ENCODE results near the gene SLC43A3.

Gene SLC43A3

DNA sequence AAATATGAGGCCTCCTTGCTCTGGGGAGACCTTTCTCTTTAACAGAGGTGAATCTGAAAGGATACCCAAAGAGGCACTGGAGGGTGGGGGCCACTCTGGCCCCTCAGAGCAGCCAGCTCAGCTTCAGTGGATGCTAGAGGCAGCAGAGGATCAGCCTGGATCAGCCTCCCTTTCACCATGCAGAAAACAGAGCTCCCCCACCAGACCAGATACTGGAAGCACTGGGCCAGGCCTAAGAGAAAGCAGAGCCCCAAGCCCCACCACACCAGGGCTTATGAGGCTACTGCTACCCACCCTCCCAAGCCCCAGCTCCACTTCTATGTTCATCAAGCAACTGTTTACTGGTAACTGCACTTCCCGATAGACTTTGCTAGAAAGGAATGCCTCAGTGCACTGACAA is 4.0 kb upstream of the SLC43A3 start:
- Histone ChIP-seq H3K4me2 (ENCODE audit: low read length) (no peak overlapping the region), H3K27me3 (ENCODE audit: control insufficient read depth, low read length) (no peaks in the 10 kb centered on the region; the same call in 1 of the 2 replicates), H3K4me3 (ENCODE audit: low read length) (no peak overlapping the region), H3F3A (ENCODE audit: control insufficient read depth, insufficient read depth) (no peaks in the 10 kb centered on the region), H3K9me2 (replicated peaks; ENCODE audit: control insufficient read depth, low read length) (no peaks in the 10 kb centered on the region), H3K9me3 (ENCODE audit: control insufficient read depth, insufficient read depth, low read length) (no peaks in the 10 kb centered on the region), H3K36me3 (ENCODE audit: control insufficient read depth, low read length) (peaks cover 8% of the 10 kb centered on the region), H4K20me1 (ENCODE audit: control insufficient read depth, insufficient read depth, low read depth, low read length) (no peaks in the 10 kb centered on the region), H3K4me1 (ENCODE audit: control insufficient read depth, low read length) (peaks cover 11% of the 10 kb centered on the region), H3K27ac (ENCODE audit: low read depth, low read length) (no peak overlapping the region), H3K79me2 (ENCODE audit: control insufficient read depth, low read length) (peaks cover 10% of the 10 kb centered on the region)
- TF ChIP-seq EZH2phosphoT487 (IDR thresholded peaks at IDR 0.05; ENCODE audit: borderline replicate concordance, low read length), result no peak
- TF ChIP-seq, protein P1, sequence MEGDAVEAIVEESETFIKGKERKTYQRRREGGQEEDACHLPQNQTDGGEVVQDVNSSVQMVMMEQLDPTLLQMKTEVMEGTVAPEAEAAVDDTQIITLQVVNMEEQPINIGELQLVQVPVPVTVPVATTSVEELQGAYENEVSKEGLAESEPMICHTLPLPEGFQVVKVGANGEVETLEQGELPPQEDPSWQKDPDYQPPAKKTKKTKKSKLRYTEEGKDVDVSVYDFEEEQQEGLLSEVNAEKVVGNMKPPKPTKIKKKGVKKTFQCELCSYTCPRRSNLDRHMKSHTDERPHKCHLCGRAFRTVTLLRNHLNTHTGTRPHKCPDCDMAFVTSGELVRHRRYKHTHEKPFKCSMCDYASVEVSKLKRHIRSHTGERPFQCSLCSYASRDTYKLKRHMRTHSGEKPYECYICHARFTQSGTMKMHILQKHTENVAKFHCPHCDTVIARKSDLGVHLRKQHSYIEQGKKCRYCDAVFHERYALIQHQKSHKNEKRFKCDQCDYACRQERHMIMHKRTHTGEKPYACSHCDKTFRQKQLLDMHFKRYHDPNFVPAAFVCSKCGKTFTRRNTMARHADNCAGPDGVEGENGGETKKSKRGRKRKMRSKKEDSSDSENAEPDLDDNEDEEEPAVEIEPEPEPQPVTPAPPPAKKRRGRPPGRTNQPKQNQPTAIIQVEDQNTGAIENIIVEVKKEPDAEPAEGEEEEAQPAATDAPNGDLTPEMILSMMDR (IDR thresholded peaks at IDR 0.05; ENCODE audit: low read depth, low read length, poor library complexity, severe bottlenecking), result no peak

GRCh38 chr11:57429946-57430345 is 3.0 kb upstream of the SLC43A3 start:
- Histone ChIP-seq H3K79me2 (ENCODE audit: control insufficient read depth, low read length) (peaks cover 20% of the 10 kb centered on the region), H3K9me3 (ENCODE audit: control insufficient read depth, insufficient read depth, low read length) (no peaks in the 10 kb centered on the region), H3K4me2 (ENCODE audit: low read length) (no peak overlapping the region), H4K20me1 (ENCODE audit: control insufficient read depth, insufficient read depth, low read depth, low read length) (no peaks in the 10 kb centered on the region), H3K27me3 (ENCODE audit: control insufficient read depth, low read length) (no peaks in the 10 kb centered on the region; the same call in 1 of the 2 replicates), H3F3A (ENCODE audit: control insufficient read depth, insufficient read depth) (no peaks in the 10 kb centered on the region), H3K4me3 (ENCODE audit: low read length) (no peak overlapping the region), H3K4me1 (ENCODE audit: control insufficient read depth, low read length) (peaks cover 20% of the 10 kb centered on the region), H3K9me2 (replicated peaks; ENCODE audit: control insufficient read depth, low read length) (no peaks in the 10 kb centered on the region), H3K27ac (ENCODE audit: low read depth, low read length) (no peak overlapping the region), H3K36me3 (ENCODE audit: control insufficient read depth, low read length) (peaks cover 18% of the 10 kb centered on the region)
- TF ChIP-seq, protein P1 (IDR thresholded peaks at IDR 0.05; ENCODE audit: low read depth, low read length, poor library complexity, severe bottlenecking), result no peak
- no peak for TF ChIP-seq EZH2phosphoT487 (IDR thresholded peaks at IDR 0.05; ENCODE audit: borderline replicate concordance, low read length)

- no peaks in the 10 kb centered on the region for H3K9me2 ChIP-seq (replicated peaks; ENCODE audit: control insufficient read depth, low read length)
- H3F3A ChIP-seq (ENCODE audit: control insufficient read depth, insufficient read depth), result no peaks in the 10 kb centered on the region
- no peak overlapping the region for H3K4me2 ChIP-seq (ENCODE audit: low read length)
- no peaks in the 10 kb centered on the region for H3K27me3 ChIP-seq (ENCODE audit: control insufficient read depth, low read length)
- no peak for TF ChIP-seq EZH2phosphoT487 (IDR thresholded peaks at IDR 0.05; ENCODE audit: borderline replicate concordance, low read length)
- TF ChIP-seq, protein P1 (IDR thresholded peaks at IDR 0.05; ENCODE audit: low read depth, low read length, poor library complexity, severe bottlenecking), result no peak
- H3K27ac ChIP-seq (ENCODE audit: low read depth, low read length), result no peak overlapping the region
- H4K20me1 ChIP-seq (ENCODE audit: control insufficient read depth, insufficient read depth, low read depth, low read length), result peaks cover 10% of the 10 kb centered on the region
- H3K36me3 ChIP-seq (ENCODE audit: control insufficient read depth, low read length), result peaks cover 31% of the 10 kb centered on the region
- H3K79me2 ChIP-seq (ENCODE audit: control insufficient read depth, low read length), result peaks cover 33% of the 10 kb centered on the region
- H3K4me3 ChIP-seq (ENCODE audit: low read length), result no peak overlapping the region
- no peaks in the 10 kb centered on the region for H3K9me3 ChIP-seq (ENCODE audit: control insufficient read depth, insufficient read depth, low read length)
- peaks cover 33% of the 10 kb centered on the region for H3K4me1 ChIP-seq (ENCODE audit: control insufficient read depth, low read length)
These were observed 1.7 kb upstream of the SLC43A3 start for GRCh38 chr11:57428643-57429042.

Measured in DOHH2 (cell line).